Measurements from ENCODE around the gene NKAIN1.
A peak's percentile ranks its signal among the peaks of the same experiment; 100 is the strongest.
"Not testable (repeated sequence)": the region's sequence is repeated elsewhere in the genome, so short reads cannot be mapped to it uniquely, and the experiment has no call there.

The NKAIN1 gene

DNA sequence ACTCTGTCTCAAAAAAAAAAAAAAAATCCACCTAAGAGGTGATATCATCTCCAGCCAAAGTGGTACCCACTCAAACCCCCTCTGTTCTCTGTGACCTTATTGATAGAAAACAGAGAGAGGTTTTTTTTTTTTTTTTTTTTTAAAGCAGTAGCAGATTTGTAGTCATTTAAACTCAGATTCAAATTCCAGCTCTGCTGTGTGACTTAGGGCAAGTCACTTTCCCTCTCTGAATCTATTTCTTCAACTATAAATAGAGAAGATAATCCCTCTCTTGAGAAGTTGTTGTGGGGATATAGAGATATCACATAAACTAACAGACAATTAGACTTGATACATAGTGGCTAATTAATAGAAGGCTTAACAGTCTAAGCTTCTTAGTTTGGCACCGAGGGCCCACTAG is 48.4 kb downstream of the NKAIN1 start:
- DNase-seq, result no peak

DNA sequence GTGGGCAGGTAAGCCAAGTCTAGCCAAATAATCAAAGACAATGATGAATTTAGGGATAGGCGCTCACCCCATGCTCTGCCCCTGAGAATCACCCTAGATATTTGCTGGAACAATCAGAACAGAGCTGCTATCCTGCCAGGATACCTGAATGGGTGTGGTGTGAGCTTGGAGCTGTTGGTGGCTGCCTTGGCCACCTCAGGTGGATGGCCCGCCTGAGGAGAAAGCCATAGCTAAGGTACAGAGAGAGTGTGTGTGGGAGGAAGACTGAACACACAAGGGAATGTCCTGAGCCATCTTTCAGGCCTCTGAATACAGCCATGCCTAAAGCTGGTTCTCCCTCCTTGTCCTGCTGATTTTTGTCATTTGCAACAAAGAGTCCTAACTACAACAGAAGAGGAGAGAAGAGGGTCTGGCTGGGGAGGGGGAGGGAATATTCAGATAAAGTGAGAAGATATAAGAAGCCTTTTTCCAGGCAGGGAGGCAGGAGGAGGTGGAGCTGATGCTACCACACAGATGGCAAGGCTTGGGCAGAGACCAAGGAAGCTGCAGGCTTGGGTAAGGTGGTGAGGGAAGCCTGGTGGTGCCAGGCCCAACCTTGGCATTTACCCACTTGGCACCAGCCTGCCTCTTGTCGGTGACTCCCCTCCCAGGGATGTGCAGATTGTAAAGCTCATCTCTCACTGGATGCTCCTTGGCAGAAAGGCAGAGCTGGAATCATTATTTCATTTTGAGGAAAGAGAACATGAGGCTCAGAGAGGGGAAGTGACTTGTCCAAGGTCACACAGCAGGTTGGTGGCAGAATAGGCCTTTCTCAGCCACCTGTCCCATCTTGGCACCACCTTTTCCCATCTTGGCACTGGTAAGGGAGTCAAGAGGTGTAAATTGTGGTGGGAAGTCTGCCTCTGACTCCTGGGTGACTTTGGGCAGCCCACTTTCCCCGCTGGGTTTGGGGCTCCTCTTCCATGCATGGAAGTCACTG is 49.7 kb downstream of the NKAIN1 start:
- no peak for DNase-seq

DNA sequence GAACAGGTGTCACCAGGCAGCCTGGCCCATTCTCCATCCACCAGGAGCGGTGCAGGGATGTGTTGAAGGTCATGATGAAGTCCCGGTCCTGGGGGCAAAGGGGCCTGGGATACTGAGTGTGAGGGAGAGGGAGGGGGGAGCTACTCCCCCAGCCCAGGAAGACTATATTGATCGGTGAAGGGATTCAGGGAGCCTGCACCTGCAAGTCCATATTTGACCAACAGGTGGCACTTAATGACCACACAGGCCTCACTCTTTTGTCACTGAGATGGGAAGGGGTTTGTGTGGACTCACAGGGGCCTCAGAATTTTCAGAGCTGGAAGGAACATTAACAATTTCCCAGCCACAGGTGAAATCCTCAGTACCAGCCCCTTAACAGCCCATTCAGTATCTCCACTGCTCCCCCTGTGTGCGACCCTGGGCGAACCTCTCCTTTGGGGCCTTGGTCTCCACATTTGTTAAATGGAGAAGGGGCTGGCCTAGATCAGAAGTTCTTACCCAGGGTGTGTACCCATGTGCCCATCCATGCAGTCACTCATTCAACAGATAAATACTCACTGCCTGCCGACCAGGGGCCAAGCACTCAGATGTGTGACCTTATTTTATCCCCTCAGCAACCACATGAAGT is 55.6 kb downstream of the NKAIN1 start:
- peak; percentile 22 for DNase-seq

DNA sequence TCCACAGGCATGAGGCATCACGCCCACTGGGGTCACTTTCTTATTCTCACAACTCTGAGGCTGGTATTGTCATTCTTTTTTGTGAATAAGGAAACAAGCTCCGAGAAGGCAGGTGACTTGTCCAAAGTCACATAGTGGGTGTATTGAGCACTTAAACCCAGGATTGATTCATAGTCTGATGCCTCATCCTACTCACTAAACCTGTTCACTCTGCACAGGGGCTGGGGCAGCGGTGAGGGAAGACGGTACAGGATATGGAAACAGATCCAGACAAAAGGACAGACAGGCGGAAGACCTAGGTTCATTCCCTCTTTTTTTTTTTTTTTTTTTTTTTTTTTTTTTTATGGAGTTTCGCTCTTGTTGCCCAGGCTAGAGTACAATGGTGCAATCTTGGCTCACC is 56.6 kb downstream of the NKAIN1 start:
- DNase-seq, result no peak

DNA sequence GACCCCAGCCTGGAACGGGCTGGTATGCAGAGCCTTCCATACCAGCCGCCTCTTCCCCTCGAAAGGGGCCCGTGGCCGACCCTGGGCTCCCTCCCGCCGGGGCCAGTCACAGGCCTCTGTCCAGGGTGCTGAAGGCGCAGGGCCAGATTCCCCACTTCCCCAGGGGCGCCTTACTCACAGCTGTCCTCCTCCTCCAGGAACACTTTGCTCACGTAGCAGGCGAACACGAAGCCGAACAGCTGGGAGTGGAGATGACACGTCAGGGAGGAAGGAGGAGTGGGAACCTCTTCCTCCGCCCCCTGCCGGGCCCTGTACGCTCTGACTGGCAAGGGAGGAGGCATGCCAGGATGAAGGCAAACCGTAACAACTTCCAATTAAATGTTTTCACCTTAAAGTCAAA is 57.3 kb downstream of the NKAIN1 start:
- peak; percentile 44 for DNase-seq

DNA sequence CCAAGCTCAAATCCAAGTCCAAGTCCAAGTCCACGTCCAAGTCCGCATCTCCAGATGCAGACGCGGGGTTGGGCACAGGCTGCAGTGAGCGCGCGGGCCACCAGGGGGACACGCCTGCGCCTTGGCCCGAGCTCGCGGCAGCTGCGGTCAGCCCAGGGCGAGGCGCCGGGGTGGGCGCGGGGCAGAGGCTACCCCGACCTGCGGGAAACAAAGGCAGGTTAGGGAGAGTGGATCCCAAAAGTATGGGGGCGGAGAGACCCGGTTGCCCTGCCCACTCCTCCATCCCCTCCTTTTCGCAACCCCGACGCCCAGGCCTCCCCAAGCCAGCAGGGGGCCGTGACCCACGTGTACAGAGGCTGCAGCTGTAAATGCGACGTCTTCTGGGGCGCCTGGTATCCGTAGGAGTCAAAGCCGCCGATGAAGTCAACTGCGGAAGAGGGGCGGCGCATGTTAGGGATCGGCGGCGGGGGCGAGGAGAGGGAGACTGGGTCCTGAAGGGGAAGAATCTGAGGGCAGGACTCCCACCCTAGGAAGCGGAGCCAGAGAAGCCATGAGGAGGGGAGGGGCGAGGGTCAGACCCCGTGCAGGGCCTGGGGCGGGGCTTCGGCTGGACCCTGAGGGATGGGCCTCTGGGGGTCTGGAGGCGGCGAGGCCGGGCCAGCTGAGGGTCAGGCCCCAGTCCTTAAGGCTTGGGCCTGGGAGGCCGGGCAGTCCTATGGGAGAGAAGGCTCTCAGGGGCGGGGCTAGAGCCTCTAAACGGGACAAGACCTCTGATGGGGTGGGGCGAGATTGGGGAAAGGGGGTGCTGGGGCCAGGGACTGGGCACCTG is 58.0 kb downstream of the NKAIN1 start:
- peak; percentile 36 for DNase-seq

DNA sequence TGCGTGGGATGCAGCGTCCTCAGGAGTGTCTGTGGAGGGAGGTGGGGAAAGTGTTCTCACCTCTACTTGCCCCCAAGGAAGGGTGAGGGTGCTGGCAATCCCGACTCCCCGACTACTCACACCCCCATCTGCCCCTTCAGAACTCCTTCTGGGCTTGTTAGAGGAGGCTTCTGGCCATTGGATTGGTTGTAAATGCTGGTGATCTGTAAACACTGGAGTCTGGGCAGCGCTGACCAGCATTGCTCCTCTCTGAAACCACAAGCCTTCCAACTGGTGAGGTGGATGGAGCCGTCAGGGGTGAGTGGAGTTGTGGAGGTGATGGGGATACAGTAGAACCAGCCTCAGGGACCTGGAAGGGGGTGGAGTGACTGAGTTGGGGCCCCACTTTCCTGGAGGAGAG is 59.3 kb downstream of the NKAIN1 start:
- DNase-seq, result no peak

DNA sequence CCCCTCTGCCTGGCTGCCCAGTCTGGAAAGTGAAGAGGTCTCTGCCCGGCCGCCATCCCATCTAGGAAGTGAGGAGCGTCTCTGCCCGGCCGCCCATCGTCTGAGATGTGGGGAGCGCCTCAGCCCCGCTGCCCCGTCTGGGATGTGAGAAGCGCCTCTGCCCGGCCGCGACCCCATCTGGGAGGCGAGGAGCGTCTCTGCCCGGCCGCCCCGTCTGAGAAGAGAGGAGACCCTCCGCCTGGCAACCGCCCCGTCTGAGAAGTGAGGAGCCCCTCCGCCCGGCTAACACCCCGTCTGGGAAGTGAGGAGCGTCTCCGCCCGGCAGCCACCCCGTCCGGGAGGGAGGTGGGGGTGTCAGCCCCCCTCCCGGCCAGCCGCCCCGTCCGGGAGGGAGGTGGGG is 63.4 kb downstream of the NKAIN1 start:
- not testable (repeated sequence) for DNase-seq

DNA sequence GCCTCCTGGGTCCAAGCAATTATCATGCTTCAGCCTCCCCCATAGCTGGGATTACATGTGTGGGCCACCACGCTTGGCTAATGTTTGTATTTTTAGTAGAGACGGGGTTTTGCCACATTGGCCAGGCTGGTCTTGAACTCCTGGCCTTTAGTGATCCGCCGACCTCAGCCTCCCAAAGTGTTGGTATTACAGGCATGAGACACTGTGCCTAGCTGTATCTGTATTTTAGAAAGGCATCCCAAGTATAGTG is 69.3 kb downstream of the NKAIN1 start:
- DNase-seq, result no peak

DNA sequence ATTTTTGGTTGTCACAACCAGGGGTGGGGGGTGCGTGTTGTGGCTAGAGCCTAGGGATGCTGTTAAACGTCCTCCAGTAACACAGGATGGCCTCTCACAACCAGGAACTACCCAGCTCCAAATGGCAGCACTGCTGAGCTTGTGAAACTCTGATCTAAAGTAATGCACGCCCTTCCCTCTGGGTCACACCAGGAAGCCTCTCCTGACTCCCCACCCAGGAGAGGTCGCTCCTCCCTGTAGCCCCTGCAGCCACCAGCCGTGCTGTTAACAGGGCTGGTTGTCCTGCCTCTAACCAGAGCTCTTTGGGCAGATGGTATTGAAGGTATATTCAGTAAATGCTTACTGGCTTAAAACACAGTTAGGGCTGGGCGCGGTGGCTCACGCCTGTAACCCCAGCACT is 73.2 kb downstream of the NKAIN1 start:
- no peak for DNase-seq

DNA sequence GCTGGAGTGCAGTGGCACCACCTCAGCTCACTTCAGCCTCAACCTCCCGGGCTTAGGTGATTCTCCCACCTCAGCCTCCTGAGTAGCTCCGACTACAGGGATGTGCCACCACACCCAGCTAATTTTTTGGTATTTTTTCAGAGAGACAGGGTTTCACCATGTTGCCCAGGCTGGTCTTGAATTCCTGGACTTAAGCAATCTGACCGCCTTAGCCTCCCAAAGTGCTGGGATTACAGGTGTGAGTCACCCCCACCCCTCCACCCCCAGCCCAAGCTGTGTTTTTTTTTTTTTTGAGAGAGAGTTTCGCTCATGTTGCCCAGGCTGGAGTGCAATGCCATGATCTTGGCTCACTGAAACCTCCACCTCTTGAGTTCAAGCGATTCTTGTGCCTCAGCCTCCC is 75.4 kb downstream of the NKAIN1 start:
- DNase-seq, result no peak

DNA sequence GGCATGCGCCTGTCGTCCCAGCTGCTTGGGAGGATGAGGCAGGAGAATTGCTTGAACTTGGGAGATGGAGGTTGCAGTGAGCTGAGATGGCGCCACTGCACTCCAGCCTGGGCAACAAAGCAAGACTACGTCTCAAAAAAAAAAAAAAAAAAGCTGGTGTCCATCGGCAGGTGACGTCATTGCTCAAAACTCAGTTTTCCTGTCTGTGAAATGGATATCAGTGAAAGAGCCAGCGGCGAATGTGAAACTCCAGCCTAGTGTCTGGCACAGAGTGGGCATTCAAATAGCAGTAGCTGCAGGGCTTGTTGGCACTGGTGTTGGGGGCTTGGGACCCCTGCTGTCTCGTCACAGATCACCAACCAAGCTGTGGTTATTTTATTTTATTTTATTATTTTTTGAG is 75.8 kb downstream of the NKAIN1 start:
- DNase-seq, result no peak

DNA sequence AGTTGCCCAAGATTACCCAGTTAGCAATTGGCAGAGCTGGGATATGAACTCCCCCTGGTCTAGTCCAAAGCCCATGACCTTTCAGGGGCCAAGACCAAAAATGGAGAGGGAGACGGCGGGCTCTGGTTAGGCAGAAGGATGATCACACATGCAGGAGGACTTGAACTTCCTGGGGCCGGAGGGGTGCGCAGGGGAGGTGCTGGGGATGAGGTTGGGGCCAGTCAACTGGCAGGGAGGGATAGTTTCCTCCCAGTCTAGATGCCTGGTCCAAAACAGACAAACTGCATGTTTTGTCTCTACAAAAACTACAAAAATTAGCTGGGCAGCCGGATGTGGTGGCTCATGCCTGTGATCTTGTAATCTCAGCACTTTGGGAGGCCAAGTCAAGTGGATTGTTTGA is 78.1 kb downstream of the NKAIN1 start:
- no peak for DNase-seq

DNA sequence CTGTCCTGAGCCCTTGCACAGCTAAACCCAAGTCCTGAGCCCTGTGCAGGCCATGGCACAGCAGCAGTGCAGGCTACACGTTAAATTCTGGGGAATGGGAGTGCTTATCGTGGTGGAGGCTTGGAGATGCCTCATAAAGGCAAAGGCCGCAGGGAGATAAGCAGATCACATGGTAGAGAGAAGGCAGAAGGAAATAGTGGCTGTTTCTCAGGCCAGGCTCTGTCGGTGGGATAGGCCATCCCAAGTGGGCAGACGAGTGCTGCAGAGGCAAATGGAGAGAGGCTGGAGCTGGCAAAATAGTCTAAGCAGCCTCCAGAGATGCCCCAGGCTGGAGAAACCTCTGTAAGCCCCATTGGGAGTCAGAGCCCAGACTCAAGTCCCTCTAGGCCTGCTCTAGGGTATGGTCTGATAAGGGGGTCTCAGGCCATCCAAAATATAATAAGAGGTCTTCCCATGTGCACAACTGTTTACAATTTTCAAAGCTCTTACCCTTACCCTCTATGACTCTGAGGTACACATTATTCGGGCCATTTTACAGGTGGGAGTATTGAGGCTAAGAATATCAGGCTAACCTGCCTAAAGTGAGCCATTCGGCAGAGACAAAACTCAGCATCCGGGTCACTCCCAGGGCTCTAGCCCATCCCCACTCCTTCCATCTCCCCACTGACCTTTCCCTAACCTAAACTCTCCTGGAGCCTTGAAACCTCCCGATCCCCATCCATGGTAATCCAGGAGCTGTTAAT is 79.6 kb downstream of the NKAIN1 start:
- no peak for DNase-seq

DNA sequence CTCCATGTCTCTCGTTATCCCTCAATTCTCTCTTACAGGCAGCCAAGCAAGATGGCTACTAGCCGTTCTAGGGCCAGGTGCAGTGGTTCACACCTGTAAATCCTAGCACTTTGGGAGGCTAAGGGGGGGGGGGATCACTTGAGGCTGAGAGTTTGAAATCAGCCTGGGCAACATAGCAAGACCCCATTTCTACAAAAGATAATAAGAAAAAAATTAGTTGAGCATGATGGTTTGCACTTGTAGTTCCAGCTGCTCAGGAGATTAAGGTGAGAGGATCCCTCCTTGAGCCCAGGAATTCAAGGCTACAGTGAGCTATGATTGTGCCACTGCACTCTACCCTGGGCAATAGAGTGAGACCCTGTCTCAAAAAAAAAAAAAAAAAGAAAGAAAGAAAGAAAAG is 80.4 kb downstream of the NKAIN1 start:
- no peak for DNase-seq

DNA sequence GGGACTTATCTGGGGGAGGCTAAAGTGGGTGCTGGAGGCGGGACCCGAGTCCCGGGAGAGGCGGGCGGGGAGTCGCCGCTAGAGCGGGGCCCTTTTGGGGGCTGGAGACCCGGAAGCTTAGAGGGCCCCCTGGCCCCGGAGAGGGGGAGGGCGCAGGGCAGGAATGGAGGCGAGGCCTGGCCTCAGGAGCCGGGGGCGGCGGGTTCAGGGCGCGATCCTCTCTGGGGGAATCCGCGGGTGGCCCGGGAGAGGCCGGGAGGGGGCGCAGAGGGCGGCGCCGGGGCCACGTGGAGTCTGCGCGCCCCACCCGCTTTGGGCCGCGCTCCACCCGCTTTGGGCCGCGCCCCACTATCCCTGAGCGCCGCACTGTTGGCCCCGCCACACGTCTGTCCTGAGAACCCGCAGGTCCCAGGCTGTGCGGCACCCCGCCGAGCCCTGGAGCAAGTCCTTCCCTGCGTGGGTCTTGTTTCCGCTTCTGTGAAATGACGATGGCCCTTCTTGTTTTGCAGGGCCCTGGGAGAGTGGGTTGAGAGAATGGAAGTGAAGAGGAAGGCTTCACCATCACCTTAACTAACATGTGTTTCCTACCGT is 84.4 kb downstream of the NKAIN1 start:
- DNase-seq, result peak; percentile 58

DNA sequence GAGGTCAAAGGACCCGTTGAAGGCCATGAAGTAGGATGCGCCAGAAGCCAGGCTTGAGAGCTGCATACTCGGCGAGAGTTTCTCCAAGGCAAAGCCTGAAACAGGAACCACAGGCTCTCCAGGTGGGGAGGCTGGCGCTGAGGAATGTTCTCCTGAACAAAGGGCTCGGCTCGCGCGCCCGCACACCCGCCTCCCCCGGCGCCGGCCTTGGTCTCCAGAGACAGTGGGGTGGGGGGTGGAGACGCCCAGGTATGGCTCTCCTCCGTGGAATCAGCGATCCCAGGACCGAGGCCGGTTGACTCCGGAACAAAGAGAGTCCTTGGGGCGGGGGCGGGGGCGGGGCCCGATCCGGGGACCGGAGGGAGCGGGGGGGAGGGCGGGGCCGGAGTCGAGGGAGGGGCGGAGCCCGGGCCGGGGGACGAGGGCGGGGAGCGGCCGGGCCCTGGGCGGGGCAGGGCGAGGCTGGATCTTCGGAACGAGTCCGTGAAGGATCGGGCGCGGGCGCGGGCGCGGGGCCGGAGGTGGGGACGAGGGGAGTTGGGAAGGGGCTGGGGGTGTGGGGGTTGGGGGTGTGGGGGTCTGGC is 85.0 kb downstream of the NKAIN1 start:
- peak; percentile 68 for DNase-seq

DNA sequence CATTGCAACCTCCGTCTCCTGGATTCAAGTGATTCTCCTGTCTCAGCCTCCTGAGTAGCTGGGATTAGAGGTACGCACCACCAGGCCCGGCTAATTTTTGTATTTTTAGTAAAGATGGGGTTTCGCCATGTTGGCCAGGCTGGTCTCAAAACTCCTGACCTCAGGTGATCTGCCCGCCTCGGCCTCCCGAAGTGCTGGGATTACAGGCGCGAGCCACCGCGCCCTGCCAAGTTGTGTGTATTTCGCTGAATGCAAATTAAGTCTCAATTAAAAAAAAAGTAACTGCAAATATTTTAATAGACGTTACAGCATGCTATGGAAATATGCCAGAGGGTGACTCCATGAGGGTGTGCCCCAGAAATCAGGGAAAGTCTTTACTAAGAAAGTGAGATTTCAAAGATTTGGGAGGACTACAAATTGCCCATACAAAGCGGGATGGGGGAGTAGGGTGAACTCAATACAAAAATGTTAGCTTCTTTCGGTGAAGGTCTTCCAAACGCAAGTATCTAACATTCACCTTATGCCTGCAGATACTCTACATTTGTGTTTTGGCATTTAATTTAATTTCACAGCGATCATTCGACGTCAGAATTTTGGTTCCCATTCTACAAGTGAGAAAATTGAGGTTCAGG is 85.6 kb downstream of the NKAIN1 start:
- DNase-seq, result no peak

DNA sequence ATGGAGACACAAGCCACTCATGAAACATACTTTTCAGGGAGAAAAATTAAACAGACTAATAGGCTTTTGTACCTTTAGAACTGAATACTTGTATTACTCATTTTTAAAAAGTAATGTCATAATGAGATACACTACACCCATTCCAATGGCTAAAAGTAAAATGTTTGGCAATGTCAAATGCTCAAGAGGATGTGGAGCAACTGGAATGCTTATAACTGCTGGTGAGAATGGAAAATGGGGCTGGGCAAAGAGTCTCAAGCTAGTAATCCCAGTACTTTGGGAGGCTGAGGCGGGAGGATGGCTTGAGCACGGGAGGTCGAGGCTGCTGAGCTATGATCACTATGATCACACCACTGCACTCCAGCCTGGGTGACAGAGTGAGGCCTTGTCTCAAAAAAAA is 86.3 kb downstream of the NKAIN1 start:
- no peak for DNase-seq

DNA sequence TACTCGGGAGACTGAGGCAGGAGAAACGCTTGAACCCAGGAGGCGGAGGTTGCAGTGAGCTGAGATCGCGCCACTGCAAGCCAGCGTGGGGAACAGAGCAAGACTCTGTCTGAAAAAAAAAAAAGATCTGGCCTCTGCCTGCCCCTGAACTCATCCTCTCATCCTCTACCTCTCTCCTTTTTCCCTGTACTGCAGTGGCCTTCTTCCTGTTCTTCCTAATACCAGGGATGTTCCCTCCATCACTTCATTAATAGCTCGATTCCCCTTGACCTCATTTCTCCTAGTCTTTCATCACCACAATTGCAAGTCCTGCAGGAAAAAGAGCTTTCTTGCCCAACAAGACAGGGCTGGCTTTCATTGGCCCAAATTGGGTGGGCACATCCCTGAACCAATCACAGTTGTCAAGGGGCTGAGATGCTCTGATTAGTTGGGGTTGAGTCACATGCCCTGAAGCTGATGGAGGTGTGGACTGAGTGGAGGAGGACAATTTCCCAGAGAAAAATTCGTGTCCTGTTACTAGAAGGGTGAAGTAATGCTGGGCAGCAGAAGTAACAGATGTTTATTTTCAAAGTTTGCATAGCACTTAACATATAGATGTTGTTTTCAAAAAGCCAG is 87.4 kb downstream of the NKAIN1 start:
- no peak for DNase-seq

DNA sequence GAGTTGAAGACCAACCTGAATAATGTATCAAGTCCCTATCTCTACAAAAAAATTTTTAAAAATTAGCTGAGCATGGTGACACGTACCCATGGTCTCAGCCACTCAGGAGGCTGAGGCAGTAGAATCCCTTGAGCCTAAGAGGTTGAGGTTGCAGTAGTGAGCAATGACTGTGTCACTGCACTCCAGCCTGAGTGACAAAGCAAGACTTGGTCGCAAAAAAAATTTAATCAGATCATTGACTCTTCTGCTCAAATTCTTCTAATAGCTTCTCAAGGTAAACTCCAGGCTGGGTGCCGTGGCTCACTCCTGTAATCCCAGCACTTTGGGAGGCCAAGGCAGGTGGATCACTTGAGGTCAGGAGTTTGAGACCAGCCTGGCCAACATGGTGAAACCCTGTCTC is 88.3 kb downstream of the NKAIN1 start:
- DNase-seq, result no peak
